Measurements from ENCODE around the gene ARHGEF25.

DNA sequence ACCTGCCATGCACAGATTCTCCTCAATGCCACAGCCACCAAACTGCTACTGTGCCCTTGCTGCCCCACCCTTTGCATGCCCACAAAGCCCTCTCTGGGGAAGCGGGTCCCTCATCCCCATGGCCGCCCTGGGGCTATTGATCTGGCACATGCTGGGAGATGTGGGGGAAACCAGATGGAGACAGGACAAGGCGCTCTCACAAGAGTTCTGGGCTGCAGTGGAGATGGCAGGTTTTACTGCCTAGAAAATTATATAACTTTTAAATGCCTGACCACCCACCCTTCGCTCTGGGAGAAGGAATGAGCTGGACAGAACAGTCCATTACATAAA, 30.8 kb upstream of the ARHGEF25 start:
- TF ChIP-seq CTCF (IDR thresholded peaks at IDR 0.05) (no peak), ZFX (IDR thresholded peaks at IDR 0.05; ENCODE audit: borderline replicate concordance) (no peak)
